GM18511 (cell line): ENCODE results near the gene PPP1R14B.

Experiments
- ATAC-seq: cut with Tn5 transposase; IDR thresholded peaks from one replicate; pipeline ENCODE4 v1.9.1; 2021; ENCODE audit warnings: mild to moderate bottlenecking, moderate library complexity; ENCODE audit not compliant: unreplicated experiment

The PPP1R14B gene

DNA sequence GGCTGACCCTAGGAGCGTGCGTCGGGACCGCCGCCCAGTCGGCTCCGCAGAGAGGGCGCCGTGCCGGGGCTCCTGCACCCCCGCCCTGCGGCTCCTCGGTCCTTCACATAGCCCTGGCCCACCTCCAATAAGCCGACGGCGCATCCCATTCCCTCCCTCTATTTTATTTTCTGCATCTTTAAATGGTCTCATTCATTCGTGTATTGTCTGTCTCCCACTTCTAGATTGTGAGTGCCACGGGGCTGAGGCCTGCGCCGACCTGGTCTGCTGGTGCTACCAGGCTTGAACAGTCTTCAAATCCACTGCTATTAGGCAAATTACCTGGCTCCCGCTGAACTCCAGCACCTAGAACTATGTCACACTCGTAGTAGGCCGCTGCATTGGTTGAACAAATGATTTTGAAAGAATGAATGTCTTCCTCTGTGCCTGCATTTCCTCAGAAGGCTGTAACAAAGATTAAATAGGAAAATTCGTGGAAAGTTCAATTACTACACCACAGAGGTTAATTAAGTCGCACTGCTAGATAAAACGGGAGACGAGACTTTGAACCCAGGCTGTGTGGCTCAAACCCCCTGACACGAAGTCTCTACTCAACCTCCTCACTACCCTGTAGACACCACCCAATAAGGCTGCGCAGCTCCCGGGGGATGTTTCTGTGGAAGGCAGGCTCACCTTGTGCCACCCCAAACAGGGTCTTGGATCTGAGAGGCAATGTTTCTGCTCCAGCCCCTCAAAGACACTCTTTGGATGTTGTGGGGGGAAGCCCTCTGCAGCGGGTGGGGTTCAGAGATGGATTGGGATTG lies 1.2 kb upstream of the PPP1R14B start:
- no peak for ATAC-seq

- peak; percentile 17 for ATAC-seq
These were observed 197 bp downstream of the PPP1R14B start for GRCh38 chr11:64246621-64246870.

DNA sequence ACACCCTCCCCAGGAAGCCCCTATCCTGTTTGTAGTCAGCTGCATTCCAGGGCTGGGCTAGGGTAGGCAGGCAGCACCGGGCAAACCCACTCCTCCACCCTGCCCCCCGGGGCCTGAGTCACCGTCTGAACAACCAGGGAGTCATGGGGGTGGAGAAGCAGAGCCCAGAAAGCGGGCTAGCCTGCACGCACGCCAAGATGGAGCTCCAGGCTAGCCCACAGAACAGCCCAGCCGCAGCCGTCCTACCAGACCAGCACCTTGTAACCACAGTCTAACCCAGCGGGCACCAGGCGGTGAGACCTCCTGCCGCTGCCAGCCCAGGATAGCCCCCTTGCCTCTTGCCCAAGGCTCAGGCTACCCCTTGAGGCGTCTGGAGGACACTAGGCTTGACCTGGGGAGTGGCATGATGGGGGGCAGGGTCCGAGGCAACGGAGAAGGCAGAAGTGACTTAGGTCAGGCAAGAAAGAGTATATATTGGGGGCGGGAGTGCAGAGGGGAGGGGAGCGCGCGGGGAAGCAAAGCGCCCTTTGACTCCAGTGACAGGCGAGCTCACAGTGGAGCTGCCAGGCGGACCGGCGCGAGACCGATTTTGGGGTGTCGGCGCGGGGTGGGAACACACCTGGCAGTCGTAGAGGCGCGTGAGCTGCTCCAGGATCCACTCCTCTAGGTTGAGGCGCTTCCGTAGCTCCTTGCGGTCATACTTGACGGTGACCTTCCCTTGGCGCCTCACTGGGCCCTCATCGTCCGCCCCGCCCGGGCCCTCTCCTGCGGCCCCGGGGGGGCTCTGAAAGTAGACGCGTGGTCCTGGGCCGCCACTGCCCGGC lies 734 bp downstream of the PPP1R14B start:
- no peak for ATAC-seq

DNA sequence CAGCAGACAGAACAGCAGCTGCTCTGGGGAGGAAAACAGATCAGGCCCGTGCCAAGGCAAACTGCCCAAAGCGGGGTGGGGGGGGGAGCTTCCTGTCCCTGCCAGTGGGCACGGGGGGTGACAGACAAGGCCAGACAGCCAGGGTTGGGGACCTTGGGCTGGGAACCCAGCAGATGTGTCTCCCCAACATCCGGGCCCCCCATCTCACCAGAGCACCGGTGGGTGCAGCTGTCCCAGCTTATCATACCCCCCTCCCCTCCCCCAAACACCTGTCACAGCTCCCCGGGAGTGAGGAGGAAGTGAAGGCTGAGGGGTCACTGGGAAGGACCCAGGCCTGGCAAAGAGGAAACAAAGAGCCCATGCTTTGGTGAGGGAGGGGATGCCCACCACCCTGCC lies 1.3 kb downstream of the PPP1R14B start:
- ATAC-seq, result no peak

- no peak for ATAC-seq
These were observed 1.8 kb downstream of the PPP1R14B start for GRCh38 chr11:64244966-64245365.

DNA sequence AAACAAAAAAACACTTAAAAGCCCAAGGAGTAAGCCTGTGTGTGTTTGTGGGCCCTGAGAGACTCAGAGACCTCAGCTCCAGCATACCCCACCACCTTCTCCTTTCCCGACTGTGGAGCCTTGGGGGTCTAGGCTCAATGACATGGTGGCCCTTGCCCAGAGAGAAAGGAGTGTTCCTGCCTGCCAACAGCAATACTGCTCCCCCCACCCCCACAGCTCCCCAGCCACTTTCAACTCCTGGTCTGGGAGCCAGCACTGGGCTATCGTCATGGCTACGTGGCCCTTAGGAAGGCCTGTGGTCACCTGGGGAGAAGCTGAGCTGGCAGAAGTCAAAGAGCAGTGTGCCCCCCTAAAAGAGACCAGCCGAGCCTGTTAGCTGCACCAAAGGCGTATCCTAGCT lies 2.6 kb downstream of the PPP1R14B start:
- ATAC-seq, result no peak

DNA sequence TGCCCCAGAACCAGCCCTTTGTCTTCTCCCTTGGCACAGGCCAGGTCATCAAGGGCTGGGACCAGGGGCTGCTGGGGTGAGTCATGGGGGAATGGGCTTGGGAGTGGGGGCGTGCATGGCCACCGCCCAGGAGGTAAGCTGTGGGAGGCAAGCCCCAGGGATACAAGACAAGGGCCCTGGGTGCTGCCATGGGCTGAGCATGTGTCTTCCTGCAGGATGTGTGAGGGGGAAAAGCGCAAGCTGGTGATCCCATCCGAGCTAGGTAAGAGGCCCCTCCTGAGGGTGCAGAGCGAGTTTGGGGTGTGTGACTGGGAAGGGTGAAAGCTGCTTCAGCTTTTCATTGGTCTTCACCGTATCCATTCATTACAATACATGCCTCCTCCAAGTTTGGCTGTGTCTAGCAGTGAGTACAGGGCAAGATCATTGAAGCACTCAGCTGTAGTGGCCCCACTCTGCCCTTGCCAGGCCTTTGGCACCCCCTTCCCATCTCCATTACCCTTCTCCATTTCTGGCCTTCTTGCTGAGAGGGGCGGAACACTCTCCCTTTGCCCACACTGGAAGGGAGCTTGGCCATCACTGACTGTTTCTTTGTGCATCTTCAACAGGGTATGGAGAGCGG lies 3.4 kb downstream of the PPP1R14B start:
- ATAC-seq, result no peak

- peak; percentile 59 for ATAC-seq
These were observed 5.0 kb downstream of the PPP1R14B start for GRCh38 chr11:64241491-64242374.

DNA sequence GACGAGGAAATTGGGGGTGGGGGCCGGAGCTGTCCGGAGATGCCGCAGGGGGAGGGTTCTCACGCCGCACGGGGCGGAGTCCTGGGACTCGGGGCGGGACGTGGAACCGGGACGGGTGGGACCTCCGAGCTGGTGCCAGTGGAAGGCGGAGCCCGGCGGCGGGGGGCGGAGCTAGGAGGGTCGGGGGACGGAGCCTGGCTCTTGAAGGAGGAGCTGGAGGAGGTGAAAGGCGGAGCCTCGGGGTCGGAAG lies 5.6 kb downstream of the PPP1R14B start:
- ATAC-seq, result peak; percentile 63

DNA sequence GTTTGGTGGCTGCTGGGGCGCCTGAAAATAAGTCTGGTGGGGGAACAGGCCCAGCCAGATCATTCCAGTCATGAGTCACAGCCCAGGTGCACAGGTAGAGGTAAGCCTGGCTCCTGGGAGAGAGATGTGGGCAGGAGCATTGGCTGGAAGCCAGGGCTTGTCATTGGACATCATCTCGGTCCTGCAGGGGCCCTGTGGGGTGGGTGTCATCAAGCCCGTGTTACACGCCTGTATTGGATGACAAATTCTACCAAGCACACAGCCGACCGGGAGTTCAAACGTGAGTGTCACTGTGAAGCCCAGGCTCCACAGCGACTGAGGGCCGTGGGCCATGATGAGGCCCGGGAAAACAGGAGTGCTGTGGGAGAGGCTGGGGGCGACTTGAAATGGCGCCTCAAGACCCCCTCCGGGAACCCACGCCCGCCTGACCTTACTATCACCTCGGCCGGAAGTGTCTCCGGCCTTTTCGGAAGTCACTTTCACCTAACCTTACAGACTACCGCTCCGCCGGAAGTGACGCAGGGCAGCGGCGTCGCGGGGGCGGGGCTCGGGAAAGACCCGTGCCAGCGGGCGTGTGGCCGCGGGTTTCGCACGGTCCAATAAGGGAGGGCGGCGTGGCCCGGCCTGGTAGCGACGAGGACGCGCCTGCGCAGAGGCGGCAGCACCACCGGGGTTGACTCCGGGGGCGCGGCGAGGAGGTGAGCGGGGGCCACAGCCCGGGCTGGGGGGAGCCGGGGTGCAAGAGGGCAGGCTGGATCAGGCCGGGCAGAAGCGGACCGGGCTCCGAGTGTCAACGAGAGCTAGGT lies 6.1 kb downstream of the PPP1R14B start, which contains the start of gene FKBP2:
Gene FKBP2 (plus strand): TSS at position 661 of the 806 bp plus-strand sequence. CDS start 1,293 bp downstream, outside the sequence.
- ATAC-seq, result peak; percentile 50

GRCh38 chr11:64239662-64240434 lies 6.9 kb downstream of the PPP1R14B start:
- no peak for ATAC-seq

- ATAC-seq, result no peak
These were observed 7.7 kb downstream of the PPP1R14B start for GRCh38 chr11:64238999-64239398.

GRCh38 chr11:64238076-64238475 lies 8.7 kb downstream of the PPP1R14B start:
- ATAC-seq, result no peak

DNA sequence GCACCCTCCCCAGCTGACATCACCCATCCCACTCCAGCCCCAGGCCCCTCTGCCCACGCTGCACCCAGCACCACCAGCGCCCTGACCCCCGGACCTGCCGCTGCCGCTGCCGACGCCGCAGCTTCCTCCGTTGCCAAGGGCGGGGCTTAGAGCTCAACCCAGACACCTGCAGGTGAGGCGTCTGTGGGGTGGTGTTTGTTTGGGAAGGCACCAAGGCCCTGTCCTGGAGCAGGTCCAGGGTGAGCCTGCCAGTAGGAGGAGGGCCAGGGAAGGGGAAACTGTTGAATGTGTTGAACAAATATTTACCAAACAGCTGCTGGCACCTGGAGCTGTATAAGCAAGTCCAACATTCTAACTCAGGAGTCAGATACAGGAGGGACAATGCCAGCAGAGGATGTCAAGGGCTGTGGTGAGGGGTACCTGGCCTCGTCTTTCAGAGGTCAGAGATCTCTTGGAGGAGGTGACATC lies 9.2 kb downstream of the PPP1R14B start:
- ATAC-seq, result no peak

GRCh38 chr11:64235437-64236161 lies 11.1 kb downstream of the PPP1R14B start:
- ATAC-seq, result no peak

- ATAC-seq, result peak; percentile 43
These were observed 11.9 kb downstream of the PPP1R14B start for GRCh38 chr11:64234647-64235379.

DNA sequence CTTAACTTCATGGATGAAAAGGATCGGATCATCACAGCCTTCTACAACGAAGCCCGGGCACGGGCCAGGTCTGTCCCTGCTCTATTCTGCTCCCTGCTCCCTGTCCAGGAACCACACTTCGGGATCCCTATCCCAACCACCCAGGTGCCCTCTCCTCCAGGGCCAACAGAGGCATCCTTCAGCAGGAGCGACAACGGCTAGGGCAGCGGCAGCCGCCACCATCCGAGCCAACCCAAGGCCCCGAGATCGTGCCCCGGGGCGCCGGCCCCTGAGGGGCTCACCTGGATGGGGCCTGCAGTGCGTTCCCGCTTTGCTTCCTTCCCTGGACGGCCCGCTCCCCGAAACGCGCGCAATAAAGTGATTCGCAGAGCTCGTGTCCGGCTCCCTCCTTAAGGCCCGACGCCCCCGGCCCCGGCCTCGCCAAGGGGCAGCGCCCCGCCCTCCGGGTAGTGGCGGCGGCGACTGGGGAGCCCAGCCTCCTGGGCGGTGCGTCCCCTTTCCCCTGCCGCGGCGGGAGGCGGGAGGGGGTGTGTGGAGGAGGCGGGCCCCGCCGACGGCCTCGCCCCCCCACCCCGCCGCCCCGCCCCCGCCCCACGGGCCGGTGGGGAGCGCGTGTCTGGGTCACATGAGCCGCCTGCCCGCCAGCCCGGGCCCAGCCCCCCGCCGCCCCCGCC lies 12.7 kb downstream of the PPP1R14B start, which contains the start of gene VEGFB:
Gene VEGFB (plus strand): TSS at position 672 of the 674 bp plus-strand sequence. CDS start 250 bp downstream, outside the sequence.
- ATAC-seq, result peak; percentile 40
